Fibroblast of peridontal ligament (primary cell): Measurements from ENCODE around the gene TADA1.
"Not testable (repeated sequence)": the region's sequence is repeated elsewhere in the genome, so short reads cannot be mapped to it uniquely, and the experiment has no call there.

Experiments
- DNase-seq: peaks from one replicate; pipeline ENCODE4 v3.0.0-alpha.2; 2010; ENCODE audit errors: extremely low read depth

Gene TADA1

DNA sequence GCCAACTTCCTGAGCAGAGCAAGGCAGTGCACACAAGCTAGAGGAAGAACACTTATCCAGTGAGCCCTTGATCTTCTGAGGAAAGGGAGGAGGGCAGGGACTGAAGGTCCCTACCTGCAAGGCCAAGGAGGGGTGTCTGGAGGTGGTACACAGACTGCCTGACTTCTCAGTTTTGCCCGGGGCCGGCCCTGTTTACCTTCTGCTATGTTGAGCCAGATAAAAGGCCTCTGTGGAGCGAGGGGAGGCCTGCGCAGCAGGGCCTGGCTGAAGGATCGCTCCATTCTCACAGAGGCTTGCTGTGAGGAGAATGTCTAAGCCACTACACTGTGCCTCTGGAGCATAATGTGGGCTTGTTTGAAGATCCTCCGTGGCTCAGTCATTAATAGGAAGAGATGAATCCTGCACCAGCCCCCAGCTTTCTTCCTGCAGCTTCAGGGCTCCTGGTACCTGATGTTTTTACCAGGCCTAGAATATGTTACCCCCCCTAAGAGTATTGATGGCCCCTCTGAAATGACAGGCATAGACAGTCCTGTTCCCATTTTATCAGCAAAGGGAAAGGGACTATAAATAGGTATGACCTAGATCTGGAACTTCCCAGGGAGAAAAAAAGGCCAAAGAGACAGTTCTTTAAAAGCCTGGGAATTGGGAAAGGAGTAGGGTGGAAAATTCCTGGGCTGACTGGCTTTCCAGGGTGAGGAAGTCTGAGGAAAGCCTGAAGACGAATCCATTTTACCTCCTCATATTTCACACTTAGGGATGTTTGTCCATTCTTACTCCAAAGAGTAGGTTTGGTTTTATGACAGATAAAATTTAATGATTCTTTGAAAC is 32.1 kb downstream of the TADA1 start:
- no peak for DNase-seq

DNA sequence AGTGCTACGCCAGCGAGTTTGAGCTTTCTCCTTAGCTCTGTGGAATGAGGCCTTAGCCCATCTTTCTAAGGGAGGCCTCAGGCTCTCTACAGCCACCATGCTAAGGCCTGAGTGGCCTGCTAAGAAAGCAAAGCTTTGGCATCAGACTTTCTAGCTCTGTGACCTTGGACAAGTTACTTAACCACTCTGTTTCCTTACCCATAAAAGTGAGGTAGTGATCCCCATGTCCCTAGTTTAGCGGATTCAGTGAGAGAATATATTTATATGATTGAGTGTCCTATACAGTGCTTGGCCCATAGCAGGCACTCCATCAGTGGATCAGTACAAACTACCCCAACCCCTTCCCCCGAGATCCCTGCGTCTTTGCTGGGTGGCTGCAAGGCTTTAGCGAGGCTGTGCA is 32.7 kb downstream of the TADA1 start:
- no peak for DNase-seq

DNA sequence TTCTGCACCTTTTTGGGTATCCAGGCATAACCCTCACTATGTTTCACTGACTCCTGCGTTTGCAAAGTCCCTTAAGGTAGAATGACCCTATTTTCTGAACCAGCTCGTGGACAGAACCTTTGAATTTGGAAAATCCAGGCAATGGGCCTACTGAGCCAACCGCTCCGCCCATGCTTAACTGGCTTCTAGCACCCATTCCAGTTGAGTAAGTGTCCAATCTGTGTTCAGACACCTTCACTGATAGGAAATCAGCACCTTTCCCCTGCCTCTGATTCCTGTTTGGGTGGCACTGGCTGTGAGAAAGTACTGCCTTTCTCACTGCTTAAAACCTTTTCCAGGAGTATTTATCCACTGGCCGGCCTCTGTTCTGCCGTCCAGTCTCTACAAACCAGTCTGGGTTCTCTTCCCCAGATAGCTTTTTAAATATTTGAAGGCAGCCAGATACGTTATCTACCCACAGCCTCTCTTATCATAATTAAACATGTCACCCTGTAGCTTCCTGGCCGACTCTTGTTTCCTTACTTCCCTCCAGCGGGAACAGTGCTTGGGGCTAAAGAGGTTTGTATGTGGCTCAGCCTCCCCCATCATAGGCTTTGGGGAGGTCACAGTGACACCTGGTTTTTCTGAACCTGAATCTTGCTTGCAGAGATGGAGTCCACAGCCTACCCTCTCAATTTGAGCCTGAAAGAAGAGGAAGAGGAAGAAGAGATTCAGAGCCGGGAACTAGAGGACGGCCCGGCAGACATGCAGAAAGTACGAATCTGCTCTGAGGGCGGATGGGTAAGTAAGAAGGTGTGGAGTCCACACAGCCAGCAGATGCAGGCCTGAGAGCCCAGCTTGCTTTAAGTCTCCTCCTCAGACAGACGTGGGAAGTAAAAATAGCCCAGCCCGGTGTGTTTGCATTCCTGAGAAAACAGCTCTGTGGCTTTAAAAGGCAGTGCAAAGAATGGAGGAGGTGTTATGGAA is 35.5 kb downstream of the TADA1 start:
- DNase-seq = no peak

DNA sequence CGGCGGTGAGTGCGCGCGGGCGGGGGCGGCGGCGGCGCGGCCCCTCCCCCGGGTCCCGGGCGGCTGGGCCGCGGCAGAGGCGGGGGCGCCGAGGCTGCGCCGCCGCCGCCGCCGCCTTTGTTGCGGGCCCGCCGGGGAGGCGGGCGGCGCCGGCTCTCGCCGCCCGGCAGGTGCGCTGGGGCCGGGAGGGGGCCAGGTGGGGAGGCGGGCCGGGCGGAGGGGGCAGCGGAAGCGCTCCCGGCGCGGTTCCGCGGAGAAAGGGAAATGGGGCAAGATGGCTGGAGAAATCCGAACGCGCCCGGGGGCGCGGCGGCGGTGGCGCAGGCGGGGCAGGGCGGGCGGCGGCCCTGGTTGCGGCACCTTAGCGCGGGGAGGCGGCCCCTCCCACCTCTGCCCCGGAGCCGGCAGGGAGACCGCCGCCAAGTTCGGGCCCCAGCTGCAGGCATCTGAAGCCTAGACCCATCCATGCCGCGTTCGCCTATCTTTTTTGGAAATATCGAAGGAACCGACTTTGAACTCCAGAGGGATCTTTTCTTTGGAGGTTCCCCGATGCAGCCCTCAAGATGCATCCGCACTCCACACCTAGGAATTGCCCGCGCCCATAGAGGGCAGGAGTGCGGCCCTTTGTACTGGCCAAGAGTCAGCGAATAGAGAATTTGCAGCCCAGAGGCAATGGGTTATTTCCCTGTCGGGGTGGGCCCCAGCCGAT is 36.3 kb downstream of the TADA1 start:
- no peak for DNase-seq

DNA sequence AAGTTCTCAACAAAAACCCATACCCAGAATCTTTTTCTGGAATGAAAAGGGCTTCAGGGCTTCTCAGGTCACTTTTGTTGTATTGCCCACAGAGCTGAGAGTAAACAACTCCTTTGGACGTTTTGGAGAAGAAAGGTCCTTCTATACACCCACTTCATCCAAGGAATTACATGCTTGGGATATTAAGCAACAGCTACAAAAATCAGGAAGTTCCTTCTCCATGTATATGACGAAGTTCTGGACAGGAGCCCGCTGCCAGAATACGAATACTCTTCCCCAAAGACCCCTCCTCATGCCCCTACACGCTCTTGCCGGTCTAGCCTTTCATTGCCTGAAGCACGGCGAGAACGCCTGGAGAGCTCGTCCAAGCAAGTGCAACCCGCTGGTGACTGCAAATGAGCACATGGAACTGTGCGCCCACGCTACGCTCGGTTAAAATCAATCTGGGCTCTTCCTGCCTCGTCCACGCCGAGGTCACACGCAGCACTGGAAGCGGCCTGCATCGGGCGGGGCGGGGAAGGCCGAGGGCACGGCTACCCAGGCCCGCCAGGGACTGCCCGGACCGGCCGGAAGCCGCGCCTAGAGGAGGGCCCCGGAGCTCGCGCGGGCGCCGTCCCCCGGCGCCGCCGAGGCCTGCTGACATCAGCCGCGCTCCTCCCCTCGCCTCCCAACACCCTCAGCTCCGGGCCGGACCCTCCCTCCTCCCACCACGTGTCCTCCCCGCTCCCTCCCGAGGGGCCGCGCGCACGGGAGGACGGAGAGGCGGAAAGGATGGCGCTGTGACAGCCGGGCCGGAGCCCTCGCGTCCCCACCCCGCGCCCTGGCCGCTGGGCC is 37.1 kb downstream of the TADA1 start, which contains the start of gene POGK:
TSS of gene POGK (plus strand) at position 710 of the 834 bp plus-strand sequence. CDS start 1,482 bp downstream, outside the sequence.
- peak; percentile 81 for DNase-seq

DNA sequence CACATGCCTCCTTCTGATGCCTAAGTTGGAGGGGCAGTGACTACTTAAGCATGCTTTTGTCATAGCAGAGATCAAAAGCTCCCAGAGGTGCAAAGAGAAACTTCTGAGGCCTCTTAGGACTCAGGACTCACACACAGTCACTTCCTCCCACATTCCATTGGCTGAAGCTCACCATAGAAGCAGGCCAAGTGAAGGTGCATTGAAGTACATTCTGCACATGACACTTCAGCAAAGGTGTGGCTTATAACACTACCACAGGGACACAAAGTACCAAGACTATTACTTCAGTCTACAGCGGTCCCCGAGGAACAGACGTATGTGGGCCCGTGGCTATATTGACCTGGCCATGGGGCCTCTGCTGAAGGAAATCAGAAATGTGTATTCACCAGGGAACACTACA is 39.3 kb downstream of the TADA1 start:
- DNase-seq = no peak

DNA sequence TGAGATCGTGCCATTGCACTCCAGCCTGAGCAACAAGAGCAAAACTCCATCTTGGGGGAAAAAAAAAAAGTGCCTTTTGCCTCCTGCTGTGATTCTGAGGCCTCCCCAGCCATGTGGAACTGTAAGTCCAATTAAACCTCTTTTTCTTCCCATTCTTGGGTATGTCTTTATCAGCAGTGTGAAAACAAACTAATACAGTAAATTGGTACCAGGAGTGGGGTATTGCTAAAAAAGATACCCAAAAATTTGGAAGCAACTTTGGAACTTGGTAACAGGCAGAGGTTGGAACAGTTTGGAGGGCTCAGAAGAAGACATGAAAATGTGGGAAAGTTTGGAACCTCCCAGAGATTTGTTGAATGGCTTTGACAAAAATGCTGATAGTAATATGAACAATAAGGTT is 46.3 kb downstream of the TADA1 start:
- not testable (repeated sequence) for DNase-seq

DNA sequence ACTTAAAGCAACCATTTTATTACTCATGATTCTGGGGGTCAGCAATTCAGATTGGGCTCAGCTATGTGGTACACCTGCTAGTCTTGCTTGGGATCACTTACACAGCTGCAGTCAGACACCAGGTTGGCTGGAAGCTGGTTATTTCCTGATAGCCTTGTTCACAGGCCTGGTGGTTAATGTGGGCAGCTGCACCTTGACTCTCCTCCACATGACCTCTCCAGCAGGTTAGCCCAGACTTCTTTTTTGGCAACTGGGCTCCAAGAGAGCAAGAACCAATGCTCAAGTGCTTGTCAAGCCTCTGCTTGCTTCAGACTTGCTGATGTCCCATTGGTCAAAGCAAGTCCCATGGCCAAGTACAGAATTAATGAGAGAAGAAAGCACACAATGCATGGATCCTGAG is 48.6 kb downstream of the TADA1 start:
- DNase-seq = no peak

DNA sequence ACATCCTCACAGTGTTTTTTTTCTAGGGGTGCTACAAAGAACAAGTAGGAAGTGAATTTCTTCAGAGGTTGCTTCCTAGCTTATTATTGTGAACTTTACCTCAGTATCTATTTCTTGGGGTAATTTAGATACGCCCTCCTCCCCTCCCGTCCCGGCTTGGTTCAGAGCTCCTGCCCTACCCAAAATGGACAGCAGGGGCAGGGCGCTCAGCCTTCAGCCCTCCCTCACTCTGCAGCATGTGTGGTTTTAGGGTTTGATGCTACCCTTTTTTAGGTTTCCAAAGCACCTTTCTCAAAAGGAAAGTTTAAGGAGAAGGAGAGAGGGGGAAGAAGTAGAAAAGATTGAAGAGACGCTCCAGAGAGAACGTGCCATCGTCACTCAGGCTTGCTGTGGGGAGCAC is 53.7 kb downstream of the TADA1 start:
- DNase-seq = no peak

DNA sequence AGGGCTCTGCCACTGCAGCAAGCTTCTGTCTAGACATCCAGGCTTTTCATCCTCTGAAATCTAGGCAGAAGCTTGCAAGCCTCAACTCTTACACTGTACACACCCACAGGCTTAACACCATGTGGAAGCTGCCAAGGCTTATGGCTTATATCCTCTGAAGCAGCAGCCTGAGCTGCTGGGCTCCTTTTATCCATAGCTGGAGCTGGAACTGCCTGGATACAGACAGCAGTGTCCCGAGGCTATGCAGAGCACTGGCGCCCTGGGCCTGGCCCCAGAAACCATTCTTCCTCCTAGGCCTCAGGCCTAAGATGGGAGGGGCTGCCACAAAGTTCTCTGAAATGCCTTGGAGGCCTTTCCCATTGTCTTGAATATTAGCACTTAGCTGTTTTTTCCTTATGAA is 56.1 kb downstream of the TADA1 start:
- no peak for DNase-seq

DNA sequence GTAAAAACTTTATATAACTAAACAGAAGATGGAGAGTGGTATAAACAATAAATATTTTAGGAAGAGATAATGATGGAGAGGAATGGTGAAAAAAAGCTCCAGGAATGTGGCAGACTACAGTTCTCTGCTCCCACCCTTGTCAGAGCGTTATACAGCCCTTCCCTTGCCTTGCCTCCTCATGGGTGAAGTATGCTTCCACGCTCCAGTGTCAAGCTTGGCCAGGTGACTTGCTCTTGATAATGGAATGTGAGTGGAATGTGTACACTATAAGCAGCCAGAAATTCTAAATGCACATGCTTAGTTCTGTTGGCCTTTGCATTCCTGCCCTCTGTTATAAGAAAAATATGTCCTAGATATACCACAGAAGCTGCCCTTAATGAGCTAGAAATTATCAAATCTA is 61.5 kb downstream of the TADA1 start:
- no peak for DNase-seq

DNA sequence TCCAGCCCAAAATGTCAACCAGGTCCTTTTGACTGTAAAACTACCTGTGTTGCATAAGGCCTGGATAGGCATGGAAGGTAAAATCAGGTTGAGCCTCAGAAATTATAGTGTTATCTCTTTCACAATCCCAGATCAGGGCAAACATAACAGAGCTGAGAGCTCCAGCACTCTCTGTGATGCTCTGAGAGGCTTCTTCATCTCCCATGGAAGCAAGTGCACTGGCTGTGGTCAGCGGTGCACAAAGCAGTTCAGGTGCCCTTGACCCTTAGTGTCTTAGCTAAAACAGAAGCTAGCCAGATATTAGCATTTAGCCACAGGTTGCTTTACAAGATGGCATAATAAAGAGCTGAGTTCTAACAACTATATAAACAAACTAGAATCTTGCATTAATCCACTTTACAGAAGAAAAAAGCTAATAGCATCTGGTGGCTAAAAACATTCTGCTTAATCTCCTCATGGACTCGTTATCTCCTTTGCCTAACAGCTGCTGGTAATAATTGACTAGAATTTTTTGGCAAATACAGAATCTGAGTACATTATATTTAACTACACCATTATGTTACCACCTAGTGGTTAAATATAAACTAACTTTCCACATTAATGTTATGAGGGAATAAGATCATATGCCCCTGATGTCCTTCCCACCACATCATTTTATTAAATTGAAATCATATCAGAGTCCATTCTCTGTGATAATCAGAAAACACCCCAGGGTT is 62.4 kb downstream of the TADA1 start:
- no peak for DNase-seq

DNA sequence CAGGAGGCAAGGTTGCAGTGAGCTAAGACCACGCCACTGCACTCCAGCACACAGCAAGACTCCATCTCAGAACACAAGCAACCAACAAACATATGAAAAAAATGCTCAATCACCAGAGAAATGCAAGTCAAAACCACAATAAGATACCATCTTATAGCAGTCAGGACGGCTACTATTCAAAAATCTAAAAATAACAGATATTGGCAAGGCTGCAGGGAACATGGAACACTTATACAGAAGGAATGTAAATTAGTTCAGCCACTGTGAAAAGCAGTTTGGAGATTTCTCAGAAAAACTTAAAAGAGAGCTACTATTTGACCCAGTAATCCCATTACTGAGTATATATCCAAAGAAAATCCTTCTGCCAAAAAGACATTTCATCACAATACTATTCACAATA is 64.4 kb downstream of the TADA1 start:
- peak; percentile 51 for DNase-seq

DNA sequence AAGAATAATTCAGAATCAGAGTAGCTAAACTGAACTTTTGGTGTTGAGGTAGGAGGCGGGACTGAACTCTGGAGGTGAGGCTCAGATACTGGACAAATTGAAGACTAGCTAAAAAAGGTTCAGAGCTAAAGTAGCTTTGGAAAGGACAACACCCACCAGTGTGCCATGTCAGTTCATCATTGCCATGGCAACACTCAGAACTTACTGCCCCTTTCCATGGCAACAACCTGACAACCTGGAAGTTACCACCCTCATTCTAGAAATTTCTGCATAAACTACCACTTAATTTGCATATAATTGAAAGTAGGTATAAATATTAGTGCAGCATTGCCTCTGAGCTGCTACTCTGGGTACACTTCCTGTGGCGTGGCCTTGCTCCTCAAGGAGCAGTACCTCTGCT is 67.1 kb downstream of the TADA1 start:
- no peak for DNase-seq
